Measurements from ENCODE around the gene CTSC.

DNA sequence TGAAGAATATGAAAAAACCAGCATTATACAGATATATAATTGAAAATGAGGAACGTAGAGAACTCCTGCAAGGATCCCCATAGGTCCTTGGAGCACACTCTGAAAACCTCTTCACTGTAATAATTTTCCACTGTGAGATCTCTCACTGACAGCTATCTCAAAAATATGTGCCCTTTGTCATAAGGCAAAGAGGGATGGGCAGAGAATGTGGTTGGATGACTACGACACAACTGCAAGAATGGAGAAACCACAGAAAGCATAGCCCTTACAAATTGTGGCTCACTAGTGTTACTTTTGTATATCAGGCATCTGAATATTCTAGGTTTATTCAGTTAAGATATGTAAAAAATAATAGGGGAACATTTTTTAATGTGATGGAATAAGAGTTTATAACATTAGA, 7.9 kb upstream of the CTSC start:
- TF ChIP-seq, protein P1, sequence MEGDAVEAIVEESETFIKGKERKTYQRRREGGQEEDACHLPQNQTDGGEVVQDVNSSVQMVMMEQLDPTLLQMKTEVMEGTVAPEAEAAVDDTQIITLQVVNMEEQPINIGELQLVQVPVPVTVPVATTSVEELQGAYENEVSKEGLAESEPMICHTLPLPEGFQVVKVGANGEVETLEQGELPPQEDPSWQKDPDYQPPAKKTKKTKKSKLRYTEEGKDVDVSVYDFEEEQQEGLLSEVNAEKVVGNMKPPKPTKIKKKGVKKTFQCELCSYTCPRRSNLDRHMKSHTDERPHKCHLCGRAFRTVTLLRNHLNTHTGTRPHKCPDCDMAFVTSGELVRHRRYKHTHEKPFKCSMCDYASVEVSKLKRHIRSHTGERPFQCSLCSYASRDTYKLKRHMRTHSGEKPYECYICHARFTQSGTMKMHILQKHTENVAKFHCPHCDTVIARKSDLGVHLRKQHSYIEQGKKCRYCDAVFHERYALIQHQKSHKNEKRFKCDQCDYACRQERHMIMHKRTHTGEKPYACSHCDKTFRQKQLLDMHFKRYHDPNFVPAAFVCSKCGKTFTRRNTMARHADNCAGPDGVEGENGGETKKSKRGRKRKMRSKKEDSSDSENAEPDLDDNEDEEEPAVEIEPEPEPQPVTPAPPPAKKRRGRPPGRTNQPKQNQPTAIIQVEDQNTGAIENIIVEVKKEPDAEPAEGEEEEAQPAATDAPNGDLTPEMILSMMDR (IDR thresholded peaks at IDR 0.05; ENCODE audit: poor library complexity, severe bottlenecking) = no peak
- TF ChIP-seq EZH2 (IDR thresholded peaks at IDR 0.05; ENCODE audit: borderline replicate concordance, insufficient read depth, low read length, poor library complexity, severe bottlenecking) (no peak), TAF1 (IDR thresholded peaks at IDR 0.05; ENCODE audit: low read depth) (no peak), SMC3 (conservative IDR thresholded peaks at IDR 0.05; ENCODE audit: poor library complexity) (no peak), POLR2AphosphoS5 (IDR thresholded peaks at IDR 0.05) (no peak)
- TF ChIP-seq, protein P2, sequence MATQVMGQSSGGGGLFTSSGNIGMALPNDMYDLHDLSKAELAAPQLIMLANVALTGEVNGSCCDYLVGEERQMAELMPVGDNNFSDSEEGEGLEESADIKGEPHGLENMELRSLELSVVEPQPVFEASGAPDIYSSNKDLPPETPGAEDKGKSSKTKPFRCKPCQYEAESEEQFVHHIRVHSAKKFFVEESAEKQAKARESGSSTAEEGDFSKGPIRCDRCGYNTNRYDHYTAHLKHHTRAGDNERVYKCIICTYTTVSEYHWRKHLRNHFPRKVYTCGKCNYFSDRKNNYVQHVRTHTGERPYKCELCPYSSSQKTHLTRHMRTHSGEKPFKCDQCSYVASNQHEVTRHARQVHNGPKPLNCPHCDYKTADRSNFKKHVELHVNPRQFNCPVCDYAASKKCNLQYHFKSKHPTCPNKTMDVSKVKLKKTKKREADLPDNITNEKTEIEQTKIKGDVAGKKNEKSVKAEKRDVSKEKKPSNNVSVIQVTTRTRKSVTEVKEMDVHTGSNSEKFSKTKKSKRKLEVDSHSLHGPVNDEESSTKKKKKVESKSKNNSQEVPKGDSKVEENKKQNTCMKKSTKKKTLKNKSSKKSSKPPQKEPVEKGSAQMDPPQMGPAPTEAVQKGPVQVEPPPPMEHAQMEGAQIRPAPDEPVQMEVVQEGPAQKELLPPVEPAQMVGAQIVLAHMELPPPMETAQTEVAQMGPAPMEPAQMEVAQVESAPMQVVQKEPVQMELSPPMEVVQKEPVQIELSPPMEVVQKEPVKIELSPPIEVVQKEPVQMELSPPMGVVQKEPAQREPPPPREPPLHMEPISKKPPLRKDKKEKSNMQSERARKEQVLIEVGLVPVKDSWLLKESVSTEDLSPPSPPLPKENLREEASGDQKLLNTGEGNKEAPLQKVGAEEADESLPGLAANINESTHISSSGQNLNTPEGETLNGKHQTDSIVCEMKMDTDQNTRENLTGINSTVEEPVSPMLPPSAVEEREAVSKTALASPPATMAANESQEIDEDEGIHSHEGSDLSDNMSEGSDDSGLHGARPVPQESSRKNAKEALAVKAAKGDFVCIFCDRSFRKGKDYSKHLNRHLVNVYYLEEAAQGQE (IDR thresholded peaks at IDR 0.05; ENCODE audit: borderline replicate concordance) = no peak
